ENCODE data around the gene SLC9A1.

DNA sequence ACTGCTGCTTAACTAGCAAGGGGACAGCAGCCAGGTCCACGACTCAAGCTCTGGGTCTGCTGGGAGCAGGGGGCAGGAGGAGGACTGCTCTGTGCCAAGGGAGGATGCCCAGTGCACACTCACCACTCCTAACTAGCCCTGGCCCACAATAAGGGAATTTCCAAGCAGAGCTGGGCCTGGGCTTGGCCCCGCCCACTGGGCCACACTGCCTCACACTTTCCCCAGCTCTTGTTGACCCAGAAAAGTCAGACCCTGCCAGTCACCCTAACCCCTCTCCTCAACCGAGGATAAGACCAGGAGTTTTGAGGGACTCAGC lies 18.7 kb downstream of the SLC9A1 start:
- TF ChIP-seq EZH2 (IDR thresholded peaks at IDR 0.05; ENCODE audit: borderline replicate concordance, insufficient read depth, low read depth, low read length, poor library complexity, severe bottlenecking) = no peak
- TF ChIP-seq, protein P1, sequence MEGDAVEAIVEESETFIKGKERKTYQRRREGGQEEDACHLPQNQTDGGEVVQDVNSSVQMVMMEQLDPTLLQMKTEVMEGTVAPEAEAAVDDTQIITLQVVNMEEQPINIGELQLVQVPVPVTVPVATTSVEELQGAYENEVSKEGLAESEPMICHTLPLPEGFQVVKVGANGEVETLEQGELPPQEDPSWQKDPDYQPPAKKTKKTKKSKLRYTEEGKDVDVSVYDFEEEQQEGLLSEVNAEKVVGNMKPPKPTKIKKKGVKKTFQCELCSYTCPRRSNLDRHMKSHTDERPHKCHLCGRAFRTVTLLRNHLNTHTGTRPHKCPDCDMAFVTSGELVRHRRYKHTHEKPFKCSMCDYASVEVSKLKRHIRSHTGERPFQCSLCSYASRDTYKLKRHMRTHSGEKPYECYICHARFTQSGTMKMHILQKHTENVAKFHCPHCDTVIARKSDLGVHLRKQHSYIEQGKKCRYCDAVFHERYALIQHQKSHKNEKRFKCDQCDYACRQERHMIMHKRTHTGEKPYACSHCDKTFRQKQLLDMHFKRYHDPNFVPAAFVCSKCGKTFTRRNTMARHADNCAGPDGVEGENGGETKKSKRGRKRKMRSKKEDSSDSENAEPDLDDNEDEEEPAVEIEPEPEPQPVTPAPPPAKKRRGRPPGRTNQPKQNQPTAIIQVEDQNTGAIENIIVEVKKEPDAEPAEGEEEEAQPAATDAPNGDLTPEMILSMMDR (IDR thresholded peaks at IDR 0.05) = no peak
